Measurements from ENCODE around the gene PLEKHJ1. TPM values are rescaled to one million over a fixed set of nuclear protein-coding genes. Genes with fewer than 3 reads are reported as not detected.

Gene PLEKHJ1
- total RNA-seq, 3 donors from 2014 or later = 44.6 to 52.8 (median 47.4) TPM

DNA sequence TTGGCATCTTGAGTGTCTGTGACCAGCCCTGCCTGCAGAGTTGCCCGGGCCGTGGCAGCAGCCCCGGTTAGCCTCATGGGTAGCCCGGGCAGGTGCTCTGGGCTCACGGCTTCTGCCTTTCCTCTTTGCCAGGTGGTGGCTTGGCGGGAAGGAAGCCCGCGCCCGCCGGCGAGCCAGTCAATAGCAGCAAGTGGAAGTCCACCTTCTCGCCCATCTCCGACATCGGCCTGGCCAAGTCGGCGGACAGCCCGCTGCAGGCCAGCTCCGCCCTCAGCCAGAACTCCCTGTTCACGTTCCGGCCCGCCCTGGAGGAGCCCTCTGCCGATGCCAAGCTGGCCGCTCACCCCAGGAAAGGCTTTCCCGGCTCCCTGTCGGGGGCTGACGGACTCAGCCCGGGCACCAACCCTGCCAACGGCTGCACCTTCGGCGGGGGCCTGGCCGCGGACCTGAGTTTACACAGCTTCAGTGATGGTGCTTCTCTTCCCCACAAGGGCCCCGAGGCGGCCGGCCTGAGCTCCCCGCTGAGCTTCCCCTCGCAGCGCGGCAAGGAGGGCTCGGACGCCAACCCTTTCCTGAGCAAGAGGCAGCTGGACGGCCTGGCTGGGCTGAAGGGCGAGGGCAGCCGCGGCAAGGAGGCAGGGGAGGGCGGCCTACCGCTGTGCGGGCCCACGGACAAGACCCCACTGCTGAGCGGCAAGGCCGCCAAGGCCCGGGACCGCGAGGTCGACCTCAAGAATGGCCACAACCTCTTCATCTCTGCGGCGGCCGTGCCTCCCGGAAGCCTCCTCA lies 9.9 kb downstream of the PLEKHJ1 start:
- TF ChIP-seq POLR2AphosphoS5 (IDR thresholded peaks at IDR 0.05) = no peak
- TF ChIP-seq POLR2A (IDR thresholded peaks at IDR 0.05) = no peak
- TF ChIP-seq, protein P1, sequence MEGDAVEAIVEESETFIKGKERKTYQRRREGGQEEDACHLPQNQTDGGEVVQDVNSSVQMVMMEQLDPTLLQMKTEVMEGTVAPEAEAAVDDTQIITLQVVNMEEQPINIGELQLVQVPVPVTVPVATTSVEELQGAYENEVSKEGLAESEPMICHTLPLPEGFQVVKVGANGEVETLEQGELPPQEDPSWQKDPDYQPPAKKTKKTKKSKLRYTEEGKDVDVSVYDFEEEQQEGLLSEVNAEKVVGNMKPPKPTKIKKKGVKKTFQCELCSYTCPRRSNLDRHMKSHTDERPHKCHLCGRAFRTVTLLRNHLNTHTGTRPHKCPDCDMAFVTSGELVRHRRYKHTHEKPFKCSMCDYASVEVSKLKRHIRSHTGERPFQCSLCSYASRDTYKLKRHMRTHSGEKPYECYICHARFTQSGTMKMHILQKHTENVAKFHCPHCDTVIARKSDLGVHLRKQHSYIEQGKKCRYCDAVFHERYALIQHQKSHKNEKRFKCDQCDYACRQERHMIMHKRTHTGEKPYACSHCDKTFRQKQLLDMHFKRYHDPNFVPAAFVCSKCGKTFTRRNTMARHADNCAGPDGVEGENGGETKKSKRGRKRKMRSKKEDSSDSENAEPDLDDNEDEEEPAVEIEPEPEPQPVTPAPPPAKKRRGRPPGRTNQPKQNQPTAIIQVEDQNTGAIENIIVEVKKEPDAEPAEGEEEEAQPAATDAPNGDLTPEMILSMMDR (IDR thresholded peaks at IDR 0.05) = no peak
- H3K27ac ChIP-seq = no peak overlapping the region
- no peak for DNase-seq (ENCODE audit: low spot score in 2 of 2)
- H3K27me3 ChIP-seq = no peaks in the 10 kb centered on the region
- no peak overlapping the region for H3K4me3 ChIP-seq
- H3K9me3 ChIP-seq = no peaks in the 10 kb centered on the region
- intact Hi-C loops (cut with DNase I; ENCODE audit: low total_unique reads) = no loop called here
- no peaks in the 10 kb centered on the region for H3K4me1 ChIP-seq
- H3K36me3 ChIP-seq = no peaks in the 10 kb centered on the region

DNA sequence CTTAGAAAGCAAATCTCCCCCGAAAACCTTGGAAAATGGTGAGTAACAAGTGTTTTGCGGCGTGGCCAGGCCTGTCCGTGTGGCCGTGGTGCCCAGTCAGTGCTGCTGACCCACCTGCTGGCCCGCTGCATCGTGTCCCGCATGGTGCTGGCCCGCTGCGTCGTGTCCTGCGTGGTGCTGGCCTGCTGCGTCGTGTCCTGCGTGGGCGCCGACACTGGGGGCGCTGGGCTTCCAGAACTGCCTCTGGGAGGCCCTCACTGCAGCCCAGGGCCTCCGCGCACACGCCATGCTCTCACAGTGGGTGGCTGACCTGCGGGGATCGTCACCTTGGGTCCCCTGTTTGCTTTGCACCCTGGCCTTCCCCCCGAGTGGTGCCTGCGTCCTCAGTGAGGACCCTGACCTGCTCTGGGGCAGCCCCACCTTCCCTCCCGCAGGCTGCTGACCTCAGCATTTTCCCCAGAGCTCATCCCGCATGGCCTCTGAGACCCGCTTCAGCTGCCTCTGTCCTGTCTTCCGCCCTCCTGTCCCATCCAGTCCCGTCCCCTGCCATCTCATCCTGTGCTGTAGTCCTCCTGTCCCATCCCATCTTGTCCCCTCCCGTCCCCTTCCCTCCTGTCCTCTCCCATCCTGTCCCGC lies 10.6 kb downstream of the PLEKHJ1 start:
- H3K27ac ChIP-seq = no peak overlapping the region
- DNase-seq (ENCODE audit: low spot score in 2 of 2) = no peak
- no peak overlapping the region for H3K4me3 ChIP-seq
- TF ChIP-seq POLR2A (IDR thresholded peaks at IDR 0.05) (no peak), POLR2AphosphoS5 (IDR thresholded peaks at IDR 0.05) (no peak)
- TF ChIP-seq, protein P1 (IDR thresholded peaks at IDR 0.05) = no peak
- H3K4me1 ChIP-seq = no peaks in the 10 kb centered on the region
- H3K27me3 ChIP-seq = no peaks in the 10 kb centered on the region
- intact Hi-C loops (cut with DNase I; ENCODE audit: low total_unique reads) = no loop called here
- H3K9me3 ChIP-seq = no peaks in the 10 kb centered on the region
- H3K36me3 ChIP-seq = no peaks in the 10 kb centered on the region

- Histone ChIP-seq H3K27me3 (no peaks in the 10 kb centered on the region), H3K36me3 (no peaks in the 10 kb centered on the region), H3K9me3 (no peaks in the 10 kb centered on the region), H3K4me1 (no peaks in the 10 kb centered on the region), H3K27ac (no peak overlapping the region), H3K4me3 (no peak overlapping the region)
- intact Hi-C loops (cut with DNase I; ENCODE audit: low total_unique reads) = no loop called here
- DNase-seq (ENCODE audit: low spot score in 2 of 2) = no peak
- no peak for TF ChIP-seq POLR2AphosphoS5 (IDR thresholded peaks at IDR 0.05)
- no peak for TF ChIP-seq POLR2A (IDR thresholded peaks at IDR 0.05)
- TF ChIP-seq, protein P1 (IDR thresholded peaks at IDR 0.05) = no peak
Measured at GRCh38 chr19:2224754-2225349, 11.3 kb downstream of the PLEKHJ1 start.

GRCh38 chr19:2223959-2224358 lies 12.2 kb downstream of the PLEKHJ1 start:
- intact Hi-C loops (cut with DNase I; ENCODE audit: low total_unique reads) = no loop called here
- no peaks in the 10 kb centered on the region for H3K36me3 ChIP-seq
- H3K4me3 ChIP-seq = no peak overlapping the region
- no peaks in the 10 kb centered on the region for H3K9me3 ChIP-seq
- H3K27me3 ChIP-seq = no peaks in the 10 kb centered on the region
- DNase-seq (ENCODE audit: low spot score in 2 of 2) = no peak
- no peak overlapping the region for H3K27ac ChIP-seq
- TF ChIP-seq POLR2AphosphoS5 (IDR thresholded peaks at IDR 0.05) (no peak), POLR2A (IDR thresholded peaks at IDR 0.05) (no peak)
- TF ChIP-seq, protein P1 (IDR thresholded peaks at IDR 0.05) = no peak
- no peaks in the 10 kb centered on the region for H3K4me1 ChIP-seq

- intact Hi-C loops (cut with DNase I; ENCODE audit: low total_unique reads) = no loop called here
- Histone ChIP-seq H3K36me3 (no peaks in the 10 kb centered on the region), H3K27me3 (no peaks in the 10 kb centered on the region)
Measured at GRCh38 chr19:2223391-2223790, 12.7 kb downstream of the PLEKHJ1 start.

More at GRCh38 chr19:2223391-2223790, 12.7 kb downstream of the PLEKHJ1 start:
- Histone ChIP-seq H3K4me1 (no peaks in the 10 kb centered on the region), H3K9me3 (no peaks in the 10 kb centered on the region), H3K4me3 (no peak overlapping the region), H3K27ac (no peak overlapping the region)
- TF ChIP-seq POLR2AphosphoS5 (IDR thresholded peaks at IDR 0.05) (no peak), POLR2A (IDR thresholded peaks at IDR 0.05) (no peak)
- TF ChIP-seq, protein P1 (IDR thresholded peaks at IDR 0.05) = no peak
- no peak for DNase-seq (ENCODE audit: low spot score in 2 of 2)
